H7 (cell line): ENCODE data around the gene CPXM2. TPM values are rescaled to one million over a fixed set of nuclear protein-coding genes. Genes with fewer than 3 reads are reported as not detected.

Experiments
- DNase-seq: peaks from one replicate; pipeline ENCODE4 v3.0.0; 2012
- H3K27me3 ChIP-seq: 2 replicates; pipeline ENCODE4 v1.6.0; 2011; ENCODE audit warnings: mild to moderate bottlenecking, low read length; ENCODE audit not compliant: control insufficient read depth, insufficient read depth
- H3K36me3 ChIP-seq: replicated peaks from 2 replicates; pipeline ENCODE4 v1.5.1; 2011; ENCODE audit warnings: low read length; ENCODE audit not compliant: control insufficient read depth, insufficient read depth
- H3K4me3 ChIP-seq: 2 replicates; pipeline ENCODE4 v1.5.1; 2011; ENCODE audit warnings: low read depth, mild to moderate bottlenecking, control low read depth, low read length, moderate library complexity; ENCODE audit not compliant: insufficient read depth
- total RNA-seq: library from RNA; depleted of rRNA; stranded (reverse); fragments of >200 nt; shearing (Covaris generic); gene quantifications from 2 replicates; pipeline ENCODE4 v1.2.3, GENCODE V29; 2014

CPXM2 gene
- total RNA-seq, 1 experiment from 2014 or later, result 2.9 TPM

GRCh38 chr10:123889821-123890220 is 1.8 kb downstream of the CPXM2 start:
- DNase-seq, result no peak
- Histone ChIP-seq H3K4me3 (no peak overlapping the region), H3K27me3 (peaks cover 23% of the 10 kb centered on the region), H3K36me3 (no peaks in the 10 kb centered on the region)

- no peaks in the 10 kb centered on the region for H3K36me3 ChIP-seq
- no peak overlapping the region for H3K4me3 ChIP-seq
- H3K27me3 ChIP-seq, result peaks cover 23% of the 10 kb centered on the region
- DNase-seq, result no peak
These were observed 2.9 kb downstream of the CPXM2 start for GRCh38 chr10:123888751-123889150.

GRCh38 chr10:123888256-123888655 is 3.4 kb downstream of the CPXM2 start:
- DNase-seq, result no peak
- no peaks in the 10 kb centered on the region for H3K36me3 ChIP-seq
- H3K27me3 ChIP-seq, result peaks cover 23% of the 10 kb centered on the region
- H3K4me3 ChIP-seq, result no peak overlapping the region

- Histone ChIP-seq H3K27me3 (peaks cover 10% of the 10 kb centered on the region), H3K4me3 (no peak overlapping the region), H3K36me3 (no peaks in the 10 kb centered on the region)
- no peak for DNase-seq
These were observed 5.3 kb downstream of the CPXM2 start for GRCh38 chr10:123886292-123886691.

DNA sequence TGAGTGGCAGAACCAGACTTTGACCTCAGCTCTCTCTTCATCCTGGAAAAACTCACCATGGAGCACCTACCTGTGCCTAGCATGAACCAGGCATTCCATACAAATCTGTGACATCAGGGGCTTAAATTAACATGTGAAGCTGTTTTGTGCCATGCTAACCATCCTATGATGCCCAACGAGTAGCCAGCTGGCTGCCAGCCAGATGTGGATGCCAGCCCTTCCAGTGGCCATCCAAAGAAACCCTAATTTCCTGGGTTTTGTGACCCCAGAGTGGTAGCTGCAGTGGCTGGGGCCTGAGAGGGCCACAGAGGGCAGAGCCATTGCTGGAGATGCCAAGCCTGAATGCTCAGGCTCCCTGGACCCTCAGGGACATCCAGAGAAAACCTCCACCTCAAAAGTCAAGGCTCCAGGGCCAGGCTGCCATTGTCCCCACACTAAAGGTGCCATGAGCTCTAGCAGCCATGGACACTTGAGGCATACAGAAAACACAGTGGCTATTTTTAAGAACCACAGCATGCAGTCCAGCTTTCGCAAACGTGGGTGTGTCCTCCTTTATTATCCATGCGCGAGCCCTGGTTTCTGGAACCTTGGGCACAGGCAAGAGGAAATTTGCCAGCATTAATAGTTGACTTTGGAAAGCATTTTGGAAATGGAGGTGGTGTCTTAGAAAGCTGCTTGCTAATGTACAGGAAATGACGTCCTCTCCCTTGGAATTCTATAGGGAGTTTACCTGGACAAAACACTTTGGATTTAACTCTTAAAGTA is 6.0 kb downstream of the CPXM2 start:
- no peaks in the 10 kb centered on the region for H3K36me3 ChIP-seq
- no peak for DNase-seq

GRCh38 chr10:123884907-123885381 is 6.7 kb downstream of the CPXM2 start:
- no peak for DNase-seq
- no peaks in the 10 kb centered on the region for H3K36me3 ChIP-seq

More for the DNA sequence above, 6.0 kb downstream of the CPXM2 start:
- Histone ChIP-seq H3K4me3 (no peak overlapping the region), H3K27me3 (peaks cover 3% of the 10 kb centered on the region; the same call in 1 of the 2 replicates)

DNA sequence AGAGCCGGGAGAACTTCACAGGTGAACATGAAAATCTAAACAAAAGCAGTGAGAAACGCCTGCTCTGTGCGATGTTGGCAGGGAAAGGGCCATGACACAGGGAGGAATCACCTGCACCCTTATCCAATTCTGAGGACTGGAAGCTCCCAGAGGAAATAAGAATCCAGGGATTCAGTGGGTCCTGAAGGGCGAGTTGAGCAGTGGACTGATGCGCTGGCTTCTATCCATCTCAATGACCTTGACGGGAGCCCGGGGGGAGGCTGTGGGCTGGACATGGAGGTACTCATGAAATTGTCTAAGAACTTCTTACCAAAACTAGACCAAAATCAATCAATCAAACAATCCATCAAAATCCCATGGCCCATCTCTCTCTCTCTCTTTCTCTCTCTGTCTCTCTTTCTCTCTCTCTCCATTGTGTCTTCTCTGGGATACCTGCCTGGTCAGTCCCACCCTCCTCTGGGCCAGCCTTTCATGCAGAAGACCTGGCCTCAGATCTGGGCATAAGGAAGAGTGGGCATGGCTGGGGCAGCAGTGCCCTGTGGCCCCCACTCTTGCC is 7.2 kb downstream of the CPXM2 start:
- Histone ChIP-seq H3K36me3 (no peaks in the 10 kb centered on the region), H3K27me3 (no peaks in the 10 kb centered on the region), H3K4me3 (no peak overlapping the region)
- DNase-seq, result no peak

More at GRCh38 chr10:123884907-123885381, 6.7 kb downstream of the CPXM2 start:
- Histone ChIP-seq H3K4me3 (no peak overlapping the region), H3K27me3 (no peaks in the 10 kb centered on the region)

DNA sequence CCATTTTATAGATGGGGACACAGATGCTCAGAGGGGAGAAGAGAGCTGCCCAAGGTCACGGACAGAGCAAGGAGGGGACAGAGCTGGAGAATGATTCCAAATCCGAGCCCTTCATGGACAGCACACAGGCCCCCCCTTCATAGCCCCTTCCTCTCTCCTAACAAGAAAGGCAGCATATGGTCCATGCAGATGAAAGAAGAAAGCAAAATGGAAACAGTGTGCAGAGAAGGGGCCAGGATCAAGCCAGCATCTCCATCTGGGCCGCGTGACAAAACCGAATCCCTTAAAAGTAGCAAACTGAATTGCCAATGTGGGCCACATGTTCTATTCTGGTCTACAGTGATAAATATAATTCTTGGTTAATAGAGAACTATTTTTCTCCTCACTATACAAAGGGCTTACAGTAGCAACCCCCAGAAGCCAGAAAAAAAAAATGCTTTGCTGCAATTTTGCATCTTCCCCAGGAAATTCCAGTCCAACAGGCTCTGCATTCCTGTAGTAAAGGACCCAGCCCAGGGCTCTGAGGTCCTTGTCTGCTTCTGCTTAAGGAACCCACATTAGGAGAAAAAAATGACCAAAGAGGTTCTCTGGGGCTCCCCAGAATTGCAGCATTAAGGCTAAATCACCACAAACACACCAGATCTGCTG is 7.8 kb downstream of the CPXM2 start:
- Histone ChIP-seq H3K36me3 (no peaks in the 10 kb centered on the region), H3K27me3 (no peaks in the 10 kb centered on the region), H3K4me3 (no peak overlapping the region)
- DNase-seq, result no peak

DNA sequence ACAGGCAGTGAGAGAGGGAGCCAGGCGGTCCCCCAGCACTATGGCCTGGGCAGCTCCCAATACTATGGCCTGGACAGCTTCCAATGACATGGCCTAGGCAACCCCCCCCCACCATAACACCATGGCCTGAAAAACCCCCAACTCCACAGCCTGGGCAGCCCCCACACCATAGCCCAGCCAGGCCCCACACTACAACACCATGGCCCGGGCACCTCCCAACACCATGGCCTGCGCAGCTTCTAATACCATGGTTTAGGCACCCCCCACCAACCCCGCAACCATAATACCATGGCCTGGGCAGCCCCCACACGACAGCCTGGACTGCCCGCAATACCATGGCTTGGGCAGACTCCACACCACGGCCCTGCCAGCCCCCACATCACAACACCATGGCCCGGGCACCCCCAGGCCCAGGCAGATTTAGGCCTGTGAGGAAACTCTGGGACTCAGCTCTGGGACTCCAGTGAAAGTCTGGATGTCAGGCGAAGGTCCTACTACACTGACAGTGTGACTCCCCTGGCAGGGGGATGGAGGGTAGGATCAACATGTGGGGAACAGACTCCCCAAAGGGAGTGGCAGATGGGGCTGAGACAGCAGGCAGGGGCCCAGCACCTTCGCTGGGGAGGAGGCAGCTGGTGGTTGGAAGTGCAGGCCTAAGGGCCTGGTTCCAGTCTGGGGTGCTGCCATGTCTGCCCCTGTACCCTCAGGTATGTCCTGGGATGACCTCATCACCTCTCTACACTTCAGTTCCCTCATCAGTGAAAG is 8.7 kb downstream of the CPXM2 start:
- no peaks in the 10 kb centered on the region for H3K27me3 ChIP-seq
- no peak overlapping the region for H3K4me3 ChIP-seq
- peak; percentile 35 for DNase-seq
- no peaks in the 10 kb centered on the region for H3K36me3 ChIP-seq

DNA sequence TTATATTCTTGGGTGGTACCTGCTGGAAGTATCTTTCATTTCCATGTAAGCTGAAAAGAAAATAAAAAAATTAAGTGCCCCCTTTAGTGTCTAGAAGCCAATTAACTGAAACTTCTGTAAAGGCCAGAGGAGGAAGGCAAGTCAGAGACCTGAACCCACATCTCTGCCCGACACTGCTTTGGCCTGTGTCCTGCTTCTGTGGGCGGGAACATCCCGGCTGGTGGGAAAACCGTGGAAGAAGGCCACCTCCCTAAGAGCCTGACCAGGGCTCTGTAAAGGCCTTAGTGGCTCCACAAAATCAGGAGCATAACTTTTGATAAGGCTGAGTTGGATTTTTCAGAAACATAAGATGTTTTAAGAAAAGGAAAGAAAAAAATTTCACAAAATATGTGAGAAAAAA is 9.4 kb downstream of the CPXM2 start:
- no peak for DNase-seq
- Histone ChIP-seq H3K4me3 (no peak overlapping the region), H3K36me3 (no peaks in the 10 kb centered on the region), H3K27me3 (no peaks in the 10 kb centered on the region)

DNA sequence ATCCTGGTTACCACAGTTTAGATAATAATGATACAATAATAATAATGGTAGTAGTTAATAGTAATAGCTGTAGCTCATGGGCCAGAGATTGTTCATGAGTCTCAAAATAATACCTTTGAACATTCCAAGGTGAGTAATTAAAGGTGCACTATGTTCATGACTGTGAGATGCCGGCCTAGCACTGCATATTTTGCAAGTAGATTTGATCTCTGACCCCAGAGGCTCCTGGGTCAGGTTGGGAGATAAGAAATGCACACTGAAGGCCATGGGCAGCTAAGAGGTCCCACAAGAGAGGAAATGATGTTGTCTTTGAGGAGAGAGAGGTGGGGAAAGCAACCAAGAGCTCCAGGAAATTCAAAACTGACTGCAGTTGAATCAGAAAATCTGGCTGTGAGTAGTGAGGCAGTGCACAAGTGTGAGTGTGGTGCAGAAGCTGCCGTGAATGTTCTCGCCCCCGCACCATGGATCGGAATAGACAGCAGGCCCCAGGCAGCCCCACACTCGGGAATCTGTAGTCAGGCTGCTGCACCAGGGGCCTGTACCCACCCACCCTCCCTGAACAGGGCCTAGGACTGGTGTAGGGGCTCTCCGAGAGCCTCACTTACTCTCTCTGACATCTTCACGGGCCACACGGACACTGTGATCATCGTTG is 11.9 kb downstream of the CPXM2 start:
- no peaks in the 10 kb centered on the region for H3K36me3 ChIP-seq
- H3K27me3 ChIP-seq, result no peaks in the 10 kb centered on the region
- no peak overlapping the region for H3K4me3 ChIP-seq
- no peak for DNase-seq

DNA sequence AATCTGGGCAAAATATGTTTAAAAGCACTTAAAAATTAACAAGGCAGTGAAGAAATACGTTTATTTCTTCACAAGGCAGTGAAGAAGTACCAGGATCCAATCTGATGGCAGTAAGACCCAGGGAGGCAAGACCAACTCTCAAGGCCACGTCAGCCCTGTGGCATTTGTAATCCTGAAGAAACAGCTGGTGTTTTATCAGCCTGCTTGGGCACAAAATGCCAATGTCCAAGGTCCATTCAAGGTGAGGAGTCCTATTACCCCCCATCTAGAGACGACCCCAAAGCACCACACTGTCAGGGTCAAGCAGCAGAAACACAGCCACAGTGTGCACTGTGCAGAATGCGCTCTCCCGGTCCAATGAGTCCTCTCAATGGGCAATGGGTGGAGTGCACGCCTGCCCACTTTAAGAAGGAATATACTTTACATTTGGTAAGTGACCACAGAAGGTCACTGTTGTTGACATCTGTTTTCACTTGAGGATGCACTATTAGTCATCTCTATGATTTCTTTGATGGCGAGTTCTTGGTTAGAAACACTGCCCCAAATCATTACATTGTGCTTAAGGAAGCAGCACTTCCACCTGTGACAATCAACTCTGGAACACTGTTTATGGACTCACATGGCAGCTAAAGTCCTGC is 12.8 kb downstream of the CPXM2 start:
- H3K4me3 ChIP-seq, result no peak overlapping the region
- H3K27me3 ChIP-seq, result no peaks in the 10 kb centered on the region
- DNase-seq, result no peak
- no peaks in the 10 kb centered on the region for H3K36me3 ChIP-seq

DNA sequence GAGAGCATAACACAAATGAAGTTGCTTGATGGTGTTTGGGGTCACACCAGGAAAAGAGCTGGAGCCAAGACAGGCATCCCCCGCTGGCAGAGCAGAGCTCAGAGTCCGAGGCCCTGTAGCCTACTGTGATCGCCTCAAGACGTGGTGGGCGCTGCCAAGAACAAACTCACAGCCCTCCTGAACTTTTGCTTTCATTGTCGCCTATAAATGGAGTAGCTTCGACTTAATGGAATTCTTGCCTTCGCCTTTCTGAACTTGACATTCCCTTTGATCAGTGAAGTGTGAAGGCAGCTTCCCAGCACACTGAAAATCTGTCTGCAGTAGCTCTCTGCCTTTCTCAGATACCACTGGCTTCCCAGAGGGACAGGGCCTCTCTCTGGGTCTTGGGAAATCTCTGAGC is 21.3 kb downstream of the CPXM2 start:
- Histone ChIP-seq H3K27me3 (no peaks in the 10 kb centered on the region), H3K4me3 (no peak overlapping the region), H3K36me3 (no peaks in the 10 kb centered on the region)
- no peak for DNase-seq

- no peak for DNase-seq
- no peak overlapping the region for H3K4me3 ChIP-seq
- no peaks in the 10 kb centered on the region for H3K36me3 ChIP-seq
- no peaks in the 10 kb centered on the region for H3K27me3 ChIP-seq
These were observed 22.6 kb downstream of the CPXM2 start for GRCh38 chr10:123869020-123869414.
